Measurements from ENCODE around the gene CCDC93.

Gene CCDC93

DNA sequence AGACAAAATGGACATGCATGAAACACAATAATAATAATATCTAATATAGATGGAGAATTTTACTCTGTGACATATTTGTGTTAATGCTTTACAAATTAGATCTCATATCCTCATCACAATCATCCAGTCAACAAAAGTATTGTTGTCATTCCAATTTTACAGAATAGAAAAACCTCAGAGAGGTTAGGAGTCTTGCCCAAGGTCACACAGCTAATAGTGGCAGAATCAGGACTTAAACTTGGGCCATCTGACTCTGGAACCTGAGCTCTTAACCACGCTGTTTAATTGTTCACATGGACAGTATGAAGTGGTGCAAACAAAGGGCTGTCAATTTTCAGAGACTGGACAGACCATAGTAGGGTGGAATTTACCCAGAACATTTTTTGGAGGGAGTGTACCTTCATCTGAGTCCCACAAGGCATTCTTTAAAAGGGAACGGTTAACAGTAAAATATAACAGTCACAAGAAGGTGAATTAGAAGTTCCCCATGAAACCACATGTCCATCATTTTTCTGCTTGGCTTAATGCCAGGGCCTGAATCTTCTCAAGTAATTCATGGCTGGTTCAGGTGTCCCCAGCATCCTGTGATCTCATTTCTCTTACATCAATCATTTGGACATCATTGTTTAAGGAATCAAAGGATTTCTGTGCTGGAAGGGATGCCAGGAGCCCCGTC lies 35.4 kb upstream of the CCDC93 start:
- Histone ChIP-seq H3K36me3 (ENCODE audit: control insufficient read depth, insufficient read depth, low read length) (no peaks in the 10 kb centered on the region), H3K27me3 (replicated peaks; ENCODE audit: control insufficient read depth, insufficient read depth, low read length) (no peaks in the 10 kb centered on the region), H3K4me3 (replicated peaks; ENCODE audit: low read depth, low read length) (no peak overlapping the region)
- DNase-seq (ENCODE audit: extremely low read depth, insufficient read length) = no peak
- TF ChIP-seq, protein P1, sequence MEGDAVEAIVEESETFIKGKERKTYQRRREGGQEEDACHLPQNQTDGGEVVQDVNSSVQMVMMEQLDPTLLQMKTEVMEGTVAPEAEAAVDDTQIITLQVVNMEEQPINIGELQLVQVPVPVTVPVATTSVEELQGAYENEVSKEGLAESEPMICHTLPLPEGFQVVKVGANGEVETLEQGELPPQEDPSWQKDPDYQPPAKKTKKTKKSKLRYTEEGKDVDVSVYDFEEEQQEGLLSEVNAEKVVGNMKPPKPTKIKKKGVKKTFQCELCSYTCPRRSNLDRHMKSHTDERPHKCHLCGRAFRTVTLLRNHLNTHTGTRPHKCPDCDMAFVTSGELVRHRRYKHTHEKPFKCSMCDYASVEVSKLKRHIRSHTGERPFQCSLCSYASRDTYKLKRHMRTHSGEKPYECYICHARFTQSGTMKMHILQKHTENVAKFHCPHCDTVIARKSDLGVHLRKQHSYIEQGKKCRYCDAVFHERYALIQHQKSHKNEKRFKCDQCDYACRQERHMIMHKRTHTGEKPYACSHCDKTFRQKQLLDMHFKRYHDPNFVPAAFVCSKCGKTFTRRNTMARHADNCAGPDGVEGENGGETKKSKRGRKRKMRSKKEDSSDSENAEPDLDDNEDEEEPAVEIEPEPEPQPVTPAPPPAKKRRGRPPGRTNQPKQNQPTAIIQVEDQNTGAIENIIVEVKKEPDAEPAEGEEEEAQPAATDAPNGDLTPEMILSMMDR (IDR thresholded peaks at IDR 0.05; ENCODE audit: insufficient read depth, low read length, poor library complexity, severe bottlenecking) = no peak

DNA sequence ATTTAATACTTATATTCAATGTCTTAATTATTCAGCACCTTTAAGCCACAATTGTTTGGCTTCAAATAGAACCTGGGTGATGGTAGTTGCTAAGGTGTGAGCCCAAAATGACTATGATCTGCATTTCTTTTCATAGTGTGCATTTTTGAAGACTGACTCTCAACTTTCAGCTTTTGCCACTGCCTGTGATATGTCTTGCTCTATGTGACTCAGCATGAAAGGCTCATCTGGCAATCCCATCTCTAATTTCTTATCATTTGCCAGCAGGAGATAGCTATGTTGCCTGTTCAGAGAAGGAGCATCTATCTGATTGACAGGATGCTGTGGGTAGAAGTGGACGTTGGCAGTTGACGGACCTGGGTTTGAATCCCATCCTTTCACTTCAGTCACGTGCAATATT lies 34.5 kb upstream of the CCDC93 start:
- H3K4me3 ChIP-seq (replicated peaks; ENCODE audit: low read depth, low read length) = no peak overlapping the region
- TF ChIP-seq, protein P1 (IDR thresholded peaks at IDR 0.05; ENCODE audit: insufficient read depth, low read length, poor library complexity, severe bottlenecking) = no peak
- no peaks in the 10 kb centered on the region for H3K36me3 ChIP-seq (ENCODE audit: control insufficient read depth, insufficient read depth, low read length)
- no peaks in the 10 kb centered on the region for H3K27me3 ChIP-seq (replicated peaks; ENCODE audit: control insufficient read depth, insufficient read depth, low read length)
- no peak for DNase-seq (ENCODE audit: extremely low read depth, insufficient read length)

DNA sequence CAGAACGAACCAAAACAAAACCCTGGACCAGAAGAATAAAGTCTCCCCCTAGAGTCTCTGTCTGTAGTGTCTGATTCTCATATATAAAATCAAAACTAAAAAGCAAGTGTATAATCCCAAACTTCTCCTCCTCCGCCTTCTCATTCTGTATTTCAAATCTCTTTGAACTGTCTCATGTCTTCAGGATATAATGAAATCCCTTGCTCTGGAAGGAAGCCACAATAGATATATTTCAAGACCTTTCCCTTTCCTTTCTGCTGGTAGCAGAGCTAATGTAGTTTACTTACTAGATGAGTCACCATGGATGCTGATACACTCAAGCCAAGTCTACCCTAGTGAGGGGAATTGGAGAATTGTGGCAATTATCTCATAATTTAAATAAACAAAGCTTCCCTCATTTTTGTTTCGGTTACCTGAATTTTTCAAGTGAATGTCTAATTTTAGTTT lies 33.5 kb upstream of the CCDC93 start:
- Histone ChIP-seq H3K27me3 (replicated peaks; ENCODE audit: control insufficient read depth, insufficient read depth, low read length) (no peaks in the 10 kb centered on the region), H3K36me3 (ENCODE audit: control insufficient read depth, insufficient read depth, low read length) (no peaks in the 10 kb centered on the region), H3K4me3 (replicated peaks; ENCODE audit: low read depth, low read length) (no peak overlapping the region)
- DNase-seq (ENCODE audit: extremely low read depth, insufficient read length) = no peak
- TF ChIP-seq, protein P1 (IDR thresholded peaks at IDR 0.05; ENCODE audit: insufficient read depth, low read length, poor library complexity, severe bottlenecking) = no peak

GRCh38 chr2:118046634-118047210 lies 32.9 kb upstream of the CCDC93 start:
- no peaks in the 10 kb centered on the region for H3K36me3 ChIP-seq (ENCODE audit: control insufficient read depth, insufficient read depth, low read length)
- H3K27me3 ChIP-seq (replicated peaks; ENCODE audit: control insufficient read depth, insufficient read depth, low read length) = no peaks in the 10 kb centered on the region
- TF ChIP-seq, protein P1 (IDR thresholded peaks at IDR 0.05; ENCODE audit: insufficient read depth, low read length, poor library complexity, severe bottlenecking) = peak; percentile 40
- no peak for DNase-seq (ENCODE audit: extremely low read depth, insufficient read length)
- no peak overlapping the region for H3K4me3 ChIP-seq (replicated peaks; ENCODE audit: low read depth, low read length)

DNA sequence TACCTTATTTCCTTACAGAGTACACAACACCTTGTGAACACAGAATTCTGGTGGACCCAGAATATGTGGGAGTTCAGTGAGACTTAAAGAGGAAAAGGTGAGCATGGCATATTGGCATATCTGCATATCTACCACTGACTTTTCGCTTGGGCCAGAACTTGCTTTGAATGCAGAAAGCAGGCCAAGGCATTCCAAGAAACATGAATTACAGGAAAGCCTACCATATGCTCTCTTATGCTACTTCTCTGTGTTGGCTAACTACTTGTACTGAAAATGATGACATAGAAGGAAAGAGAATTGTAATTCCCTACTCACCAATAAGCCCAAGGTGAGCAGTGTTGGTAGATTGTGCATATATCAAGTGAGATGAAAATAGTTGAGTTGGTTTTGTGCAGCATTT lies 31.4 kb upstream of the CCDC93 start:
- H3K27me3 ChIP-seq (replicated peaks; ENCODE audit: control insufficient read depth, insufficient read depth, low read length) = no peaks in the 10 kb centered on the region
- no peak overlapping the region for H3K4me3 ChIP-seq (replicated peaks; ENCODE audit: low read depth, low read length)
- no peaks in the 10 kb centered on the region for H3K36me3 ChIP-seq (ENCODE audit: control insufficient read depth, insufficient read depth, low read length)
- no peak for DNase-seq (ENCODE audit: extremely low read depth, insufficient read length)
- TF ChIP-seq, protein P1 (IDR thresholded peaks at IDR 0.05; ENCODE audit: insufficient read depth, low read length, poor library complexity, severe bottlenecking) = no peak
